Lower leg skin (tissue), 3 donors: ENCODE measurements around the gene LZTR1.

Source experiments
- CTCF ChIP-seq, 3 donors: fragments of 450-650 bp; IDR thresholded peaks; one replicate each; pipeline ENCODE4 v1.5.1; 2016; ENCODE audit warnings: antibody characterized with exemption in 3 of 3, mild to moderate bottlenecking in 3 of 3, moderate library complexity in 2 of 3
- POLR2A ChIP-seq, 2 donors: fragments of 450-650 bp; IDR thresholded peaks; one replicate each; pipeline ENCODE4 v1.6.1; 2016 to 2017; ENCODE audit warnings: antibody characterized with exemption in 2 of 2, mild to moderate bottlenecking in 1 of 2, moderate library complexity in 1 of 2

- TF ChIP-seq CTCF (IDR thresholded peaks at IDR 0.05) = no peak
- no peak for TF ChIP-seq POLR2A (IDR thresholded peaks at IDR 0.05)
These were observed 5.3 kb downstream of the LZTR1 start for GRCh38 chr22:20987375-20987774.
